GM23338 (cell line): ENCODE measurements around the gene C1orf141. TPM values are rescaled to one million over a fixed set of nuclear protein-coding genes. Genes with fewer than 3 reads are reported as not detected.

Experiments
- ATAC-seq: fragments of 200-7000 bp; cut with Tn5 transposase; 3 replicates; pipeline ENCODE4 v1.9.1; 2020
- DNase-seq: peaks from one replicate; pipeline ENCODE4 v3.0.0-alpha.2; 2015; ENCODE audit warnings: low spot score
- H2AFZ ChIP-seq: fragments of 200-600 bp; sonication (generic); 2 replicates; pipeline ENCODE4 v1.8.0; 2016; ENCODE audit warnings: antibody characterized with exemption, mild to moderate bottlenecking, moderate library complexity
- H3F3A ChIP-seq: fragments of 200-600 bp; sonication (generic); replicated peaks from 2 replicates; pipeline ENCODE4 v1.8.0; 2017; ENCODE audit warnings: antibody characterized with exemption, mixed run types, low read depth
- H3K27ac ChIP-seq: fragments of 200-600 bp; sonication (generic); 2 replicates; pipeline ENCODE4 v1.6.1; 2016; ENCODE audit warnings: low read depth
- H3K27me3 ChIP-seq: fragments of 200-600 bp; sonication (generic); 2 replicates; pipeline ENCODE4 v1.8.0; 2016; ENCODE audit warnings: mild to moderate bottlenecking, mixed run types, moderate library complexity; ENCODE audit not compliant: insufficient read depth
- H3K36me3 ChIP-seq: fragments of 200-600 bp; sonication (generic); 2 replicates; pipeline ENCODE4 v1.8.0; 2016; ENCODE audit warnings: mild to moderate bottlenecking; ENCODE audit not compliant: insufficient read depth
- H3K4me1 ChIP-seq: fragments of 200-600 bp; sonication (generic); 2 replicates; pipeline ENCODE4 v1.8.0; 2016; ENCODE audit warnings: mild to moderate bottlenecking, moderate library complexity; ENCODE audit not compliant: insufficient read depth
- H3K4me2 ChIP-seq: fragments of 200-600 bp; sonication (generic); 2 replicates; pipeline ENCODE4 v1.7.1; 2017; ENCODE audit warnings: mixed run types
- H3K4me3 ChIP-seq: fragments of 200-600 bp; sonication (generic); 2 replicates; pipeline ENCODE4 v1.6.1; 2016; ENCODE audit warnings: mixed run types
- H3K79me2 ChIP-seq: fragments of 200-600 bp; sonication (generic); replicated peaks from 2 replicates; pipeline ENCODE4 v1.8.0; 2017; ENCODE audit warnings: mild to moderate bottlenecking; ENCODE audit not compliant: insufficient read depth
- H3K9me2 ChIP-seq: fragments of 200-600 bp; sonication (generic); 2 replicates; pipeline ENCODE4 v1.8.0; 2017; ENCODE audit not compliant: insufficient read depth
- H4K20me1 ChIP-seq: fragments of 200-600 bp; sonication (generic); replicated peaks from 2 replicates; pipeline ENCODE4 v1.8.0; 2017; ENCODE audit warnings: mild to moderate bottlenecking; ENCODE audit not compliant: insufficient read depth
- H3K27ac Mint-ChIP-seq: 2 replicates; pipeline ENCODE4 v1.8.0; 2020; ENCODE audit warnings: inconsistent platforms, mild to moderate bottlenecking, moderate library complexity, mixed read lengths
- H3K27me3 Mint-ChIP-seq: 3 replicates; pipeline ENCODE4 v1.8.0; 2022; ENCODE audit warnings: low read depth, mild to moderate bottlenecking, moderate library complexity, mixed read lengths, inconsistent platforms; ENCODE audit not compliant: insufficient read depth, poor library complexity
- H3K36me3 Mint-ChIP-seq: 3 replicates; pipeline ENCODE4 v1.8.0; 2021; ENCODE audit warnings: low read depth, mild to moderate bottlenecking, inconsistent platforms, moderate library complexity, mixed read lengths
- H3K4me1 Mint-ChIP-seq: 3 replicates; pipeline ENCODE4 v1.8.0; 2020; ENCODE audit warnings: mild to moderate bottlenecking, inconsistent platforms, mixed read lengths
- H3K4me3 Mint-ChIP-seq: 3 replicates; pipeline ENCODE4 v1.8.0; 2021; ENCODE audit warnings: moderate library complexity, mild to moderate bottlenecking, inconsistent platforms, mixed read lengths
- H3K9me3 Mint-ChIP-seq: 3 replicates; pipeline ENCODE4 v1.8.0; 2020; ENCODE audit warnings: moderate library complexity, mild to moderate bottlenecking, inconsistent platforms, mixed read lengths
- EZH2phosphoT487 ChIP-seq: fragments of 200-600 bp; sonication (generic); IDR thresholded peaks from one replicate; pipeline ENCODE4 v1.8.1; 2018; ENCODE audit warnings: antibody characterized with exemption; ENCODE audit not compliant: unreplicated experiment
- NANOG ChIP-seq: IDR thresholded peaks from 2 replicates; pipeline ENCODE4 v1.6.1; 2016; ENCODE audit warnings: antibody characterized with exemption, borderline replicate concordance
- REST ChIP-seq: IDR thresholded peaks from one replicate; pipeline ENCODE4 v1.6.1; 2018; ENCODE audit warnings: antibody characterized with exemption; ENCODE audit not compliant: unreplicated experiment
- ZNF114 ChIP-seq: fragments of 250-450 bp; sonication (Bioruptor Pico); IDR thresholded peaks from 2 replicates; pipeline ENCODE4 v1.5.0; 2020; ENCODE audit warnings: mild to moderate bottlenecking, moderate library complexity
- ZNF331 ChIP-seq: fragments of 250-450 bp; sonication (Bioruptor Pico); IDR thresholded peaks from 2 replicates; pipeline ENCODE4 v1.5.0; 2020; ENCODE audit warnings: low read depth, mild to moderate bottlenecking, moderate library complexity
- ZNF462 ChIP-seq: fragments of 250-450 bp; sonication (Bioruptor Pico); IDR thresholded peaks from 2 replicates; pipeline ENCODE4 v1.5.0; 2020; ENCODE audit warnings: mild to moderate bottlenecking, moderate library complexity
- polyA plus RNA-seq: library from polyadenylated mRNA; unstranded; fragments of >200 nt; fragmentation: Nextera tagmentation; extraction: Ambion mirVana; gene quantifications from 2 replicates; pipeline ENCODE4 v1.2.1, GENCODE V29; 2016
- total RNA-seq: library from RNA; depleted of rRNA; stranded (reverse); fragments of >200 nt; shearing (Covaris generic); gene quantifications from 2 replicates; pipeline ENCODE4 v1.2.3, GENCODE V29; 2014

The C1orf141 gene
- total and polyA plus RNA-seq, 2 experiments from 2014 or later: not detected

GRCh38 chr1:67097305-67097704, 37.5 kb downstream of the C1orf141 start:
- Histone ChIP-seq H3K4me2 (no peak overlapping the region; the same call in 1 of the 2 replicates), H3F3A (no peaks in the 10 kb centered on the region), H3K4me1 (no peaks in the 10 kb centered on the region), H3K4me3 (no peak overlapping the region), H2AFZ (peak overlapping the region; percentile 1; the same call in 1 of the 2 replicates), H3K36me3 (no peaks in the 10 kb centered on the region), H3K27ac (no peak overlapping the region), H3K79me2 (no peaks in the 10 kb centered on the region), H3K27me3 (no peaks in the 10 kb centered on the region), H4K20me1 (no peaks in the 10 kb centered on the region), H3K9me2 (no peaks in the 10 kb centered on the region)
- no peak overlapping the region for H3K27ac Mint-ChIP-seq
- no peaks in the 10 kb centered on the region for H3K9me3 Mint-ChIP-seq
- peaks cover 7% of the 10 kb centered on the region for H3K4me1 Mint-ChIP-seq
- DNase-seq (peak; percentile 74), ATAC-seq (peak; percentile 99)
- no peaks in the 10 kb centered on the region for H3K36me3 Mint-ChIP-seq
- H3K4me3 Mint-ChIP-seq: no peak overlapping the region
- H3K27me3 Mint-ChIP-seq: no peaks in the 10 kb centered on the region
- TF ChIP-seq EZH2phosphoT487: no peak
- TF ChIP-seq REST: no peak
- peak; percentile 6; the same call in 1 of the 2 replicates for TF ChIP-seq NANOG
- peak; percentile 71; the same call in 1 of the 2 replicates for TF ChIP-seq ZNF114 (CRISPR knock-in tag)
- 0 out of 2 replicates have a peak, but pooled peaks have one; percentile 33 for TF ChIP-seq ZNF331 (CRISPR knock-in tag)
- peak; percentile 98 for TF ChIP-seq ZNF462 (CRISPR knock-in tag)
